Measurements from ENCODE around the gene FIG4.
"Not testable (repeated sequence)": the region's sequence is repeated elsewhere in the genome, so short reads cannot be mapped to it uniquely, and the experiment has no call there.

Gene FIG4

DNA sequence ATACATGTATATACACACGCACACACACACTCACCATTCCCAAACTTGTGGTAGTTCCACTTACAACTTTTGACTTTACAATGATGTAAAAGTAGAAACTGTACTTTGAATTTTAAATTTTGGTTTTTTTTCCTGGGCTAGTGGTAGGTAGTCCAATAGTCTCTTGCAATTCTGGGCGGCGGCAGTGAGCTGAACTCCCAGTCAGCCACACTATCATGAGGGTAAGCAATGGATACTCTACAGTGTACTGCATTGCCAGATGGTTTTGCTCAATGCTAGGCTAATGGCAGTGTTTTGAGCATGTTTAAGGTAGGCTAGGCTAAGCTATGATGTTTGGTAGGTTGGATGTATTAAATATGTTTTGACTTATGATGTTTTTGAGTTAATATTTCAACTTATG lies 150.8 kb downstream of the FIG4 start:
- Mint-ChIP-seq H3K27me3 (ENCODE audit: low read depth) (peaks cover 4% of the 10 kb centered on the region), H3K9me3 (no peaks in the 10 kb centered on the region), H3K4me1 (ENCODE audit: low read depth) (no peaks in the 10 kb centered on the region), H3K27ac (no peak overlapping the region), H3K36me3 (ENCODE audit: low read depth) (no peaks in the 10 kb centered on the region), H3K4me3 (no peak overlapping the region)
- DNase-seq (ENCODE audit: low spot score) = no peak

DNA sequence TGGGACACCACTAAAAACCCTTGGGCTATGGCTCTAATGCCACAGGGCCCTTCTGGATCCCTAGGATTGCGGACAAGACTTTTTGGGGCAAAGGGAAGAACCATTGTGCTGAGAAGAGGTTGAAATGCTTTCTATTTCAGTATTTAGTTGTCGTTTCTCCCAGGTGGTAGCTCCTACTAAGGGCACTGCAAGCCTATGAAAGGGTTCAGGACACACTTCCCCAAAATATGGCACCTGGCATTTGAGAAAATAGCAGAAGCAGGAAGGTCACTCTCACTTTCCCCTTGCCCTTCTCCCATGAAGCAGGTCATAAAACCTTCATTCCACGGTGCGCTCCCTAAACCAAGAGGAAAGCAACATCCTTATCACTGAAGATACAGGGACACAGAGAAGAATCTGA lies 161.6 kb downstream of the FIG4 start:
- Mint-ChIP-seq H3K9me3 (no peaks in the 10 kb centered on the region), H3K27me3 (ENCODE audit: low read depth) (no peaks in the 10 kb centered on the region), H3K4me3 (no peak overlapping the region), H3K36me3 (ENCODE audit: low read depth) (no peaks in the 10 kb centered on the region), H3K27ac (no peak overlapping the region), H3K4me1 (ENCODE audit: low read depth) (no peaks in the 10 kb centered on the region)
- DNase-seq (ENCODE audit: low spot score) = no peak

DNA sequence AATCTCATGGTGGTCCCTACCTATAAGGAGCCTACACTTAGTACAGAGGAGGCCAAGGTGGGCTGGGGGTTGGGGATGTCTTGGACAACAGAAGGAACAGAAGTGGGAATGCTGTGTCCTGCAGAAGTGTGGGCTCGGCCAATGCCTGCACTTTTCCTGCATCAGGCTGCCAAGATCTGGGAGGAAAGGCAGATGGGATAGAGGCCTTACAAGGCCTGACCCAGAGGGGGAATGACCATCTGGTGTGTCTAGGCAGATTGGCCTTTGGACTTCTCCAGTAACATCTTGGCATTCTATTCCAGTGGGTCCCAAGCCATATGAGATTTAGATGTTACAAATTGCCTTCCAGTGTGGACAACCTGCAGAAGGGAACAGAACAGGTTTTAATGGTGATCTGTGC lies 162.3 kb downstream of the FIG4 start:
- H3K27me3 Mint-ChIP-seq (ENCODE audit: low read depth) = no peaks in the 10 kb centered on the region
- no peak overlapping the region for H3K4me3 Mint-ChIP-seq
- H3K36me3 Mint-ChIP-seq (ENCODE audit: low read depth) = no peaks in the 10 kb centered on the region
- no peaks in the 10 kb centered on the region for H3K4me1 Mint-ChIP-seq (ENCODE audit: low read depth)
- DNase-seq (ENCODE audit: low spot score) = no peak
- no peak overlapping the region for H3K27ac Mint-ChIP-seq
- H3K9me3 Mint-ChIP-seq = no peaks in the 10 kb centered on the region

DNA sequence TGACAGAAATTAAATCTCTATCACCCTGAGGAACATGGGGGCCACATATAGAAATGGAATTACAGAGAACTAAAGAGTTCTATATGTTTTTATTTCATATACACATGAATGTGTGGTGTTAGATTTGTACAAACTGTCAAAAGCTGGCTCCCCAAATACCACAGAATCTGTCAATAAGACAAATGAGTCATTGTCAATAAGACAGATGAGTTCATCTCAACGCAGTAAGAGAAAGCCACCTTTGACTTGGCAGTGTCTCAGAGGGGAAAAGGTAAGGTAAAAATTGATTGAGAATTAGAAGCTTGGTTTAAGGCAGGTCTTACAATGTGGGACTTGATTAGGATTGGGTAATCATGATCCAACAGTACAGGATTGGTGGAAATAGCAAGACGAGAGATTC lies 162.9 kb downstream of the FIG4 start:
- Mint-ChIP-seq H3K4me3 (no peak overlapping the region), H3K4me1 (ENCODE audit: low read depth) (no peaks in the 10 kb centered on the region), H3K9me3 (no peaks in the 10 kb centered on the region), H3K27ac (no peak overlapping the region), H3K36me3 (ENCODE audit: low read depth) (no peaks in the 10 kb centered on the region), H3K27me3 (ENCODE audit: low read depth) (no peaks in the 10 kb centered on the region)
- no peak for DNase-seq (ENCODE audit: low spot score)

DNA sequence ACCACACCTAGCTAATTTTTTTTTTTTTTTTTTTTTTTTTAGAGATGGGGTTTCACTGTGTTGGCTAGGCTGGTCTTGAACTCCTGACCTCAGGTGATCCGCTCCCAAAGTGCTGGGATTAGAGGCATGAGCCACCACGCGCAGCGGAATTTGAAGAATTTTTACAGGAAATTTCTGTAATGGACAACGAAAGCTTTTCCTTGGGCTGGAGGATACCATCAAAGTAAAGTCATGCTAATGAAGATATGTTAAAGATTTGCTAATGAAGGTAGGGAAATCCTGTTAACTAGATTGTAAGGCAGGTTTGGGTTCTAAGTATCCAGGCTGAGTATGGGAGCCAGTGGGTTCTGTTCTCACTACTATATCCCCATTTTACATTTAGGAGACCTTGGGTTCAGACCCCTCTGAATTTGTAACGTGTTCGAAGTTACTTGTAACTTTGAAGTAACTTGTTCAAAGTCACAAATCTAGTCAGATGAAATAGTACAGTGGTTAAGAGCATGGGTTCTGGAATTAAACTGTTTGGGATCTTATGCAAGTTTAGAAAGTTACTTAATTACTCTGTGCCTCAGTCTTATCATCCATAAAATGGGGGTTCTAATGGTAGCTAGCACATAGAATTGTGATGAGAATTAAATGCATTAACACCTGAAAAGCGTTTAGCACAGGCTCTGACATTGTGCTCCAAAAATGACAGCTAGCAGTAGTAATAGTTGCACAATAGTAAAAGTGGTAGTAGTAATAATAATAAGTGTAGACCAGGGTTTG lies 163.6 kb downstream of the FIG4 start:
- Mint-ChIP-seq H3K4me3 (no peak overlapping the region), H3K27ac (no peak overlapping the region)

DNA sequence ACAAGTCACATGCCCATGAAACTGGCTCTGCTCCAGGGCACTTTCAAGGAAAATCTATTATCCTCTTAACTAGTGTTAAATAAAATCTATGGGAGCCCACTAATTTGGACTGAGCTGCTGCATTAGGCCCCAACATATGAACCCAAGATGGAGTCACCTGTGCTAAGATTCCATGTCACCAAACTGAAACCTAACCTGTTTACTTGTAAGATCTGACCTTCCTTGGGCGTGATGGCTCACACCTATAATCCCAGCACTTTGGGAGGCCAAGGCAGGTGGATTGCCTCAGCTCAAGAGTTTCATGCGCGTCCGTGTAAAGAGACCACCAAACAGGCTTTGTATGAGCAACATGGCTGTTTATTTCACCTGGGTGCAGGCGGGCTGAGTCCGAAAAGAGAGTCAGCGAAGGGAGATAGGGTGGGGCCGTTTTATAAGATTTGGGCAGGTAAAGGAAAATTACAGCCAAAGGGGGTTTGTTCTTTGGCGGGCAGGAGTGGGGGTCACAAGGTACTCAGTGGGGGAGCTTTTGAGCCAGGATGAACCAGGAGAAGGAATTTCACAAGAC lies 164.5 kb downstream of the FIG4 start:
- H3K4me1 Mint-ChIP-seq (ENCODE audit: low read depth) = not testable (repeated sequence)

More for the DNA sequence above, 163.6 kb downstream of the FIG4 start:
- Mint-ChIP-seq H3K36me3 (ENCODE audit: low read depth) (no peaks in the 10 kb centered on the region), H3K4me1 (ENCODE audit: low read depth) (no peaks in the 10 kb centered on the region), H3K27me3 (ENCODE audit: low read depth) (no peaks in the 10 kb centered on the region), H3K9me3 (no peaks in the 10 kb centered on the region)
- no peak for DNase-seq (ENCODE audit: low spot score)

DNA sequence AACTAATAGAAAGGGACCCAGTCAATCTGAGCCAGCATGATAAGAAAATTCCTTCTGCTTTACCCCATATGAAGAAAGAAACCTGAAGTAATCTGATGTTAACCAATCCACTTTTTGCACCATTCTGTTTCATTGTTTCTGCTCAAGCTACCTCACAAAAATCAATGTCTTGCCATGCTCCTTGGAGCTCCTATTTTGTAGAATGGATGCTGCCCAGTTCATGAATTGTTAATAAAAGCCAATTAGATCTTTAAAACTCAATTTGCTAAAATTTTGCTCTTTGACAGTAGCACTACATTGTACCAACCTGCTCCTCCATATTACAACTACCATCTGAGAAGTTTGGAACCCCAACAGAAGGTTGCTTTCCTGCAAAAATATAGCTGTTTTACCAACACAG lies 170.8 kb downstream of the FIG4 start:
- no peaks in the 10 kb centered on the region for H3K4me1 Mint-ChIP-seq (ENCODE audit: low read depth)
- no peaks in the 10 kb centered on the region for H3K36me3 Mint-ChIP-seq (ENCODE audit: low read depth)
- no peak for DNase-seq (ENCODE audit: low spot score)
- H3K27me3 Mint-ChIP-seq (ENCODE audit: low read depth) = no peaks in the 10 kb centered on the region
- H3K9me3 Mint-ChIP-seq = no peaks in the 10 kb centered on the region
- H3K27ac Mint-ChIP-seq = no peak overlapping the region
- no peak overlapping the region for H3K4me3 Mint-ChIP-seq

More for the DNA sequence above, 164.5 kb downstream of the FIG4 start:
- H3K27me3 Mint-ChIP-seq (ENCODE audit: low read depth); H3K36me3 Mint-ChIP-seq (ENCODE audit: low read depth); H3K4me3 Mint-ChIP-seq; H3K27ac Mint-ChIP-seq; H3K9me3 Mint-ChIP-seq; DNase-seq (ENCODE audit: low spot score): not testable (repeated sequence)

DNA sequence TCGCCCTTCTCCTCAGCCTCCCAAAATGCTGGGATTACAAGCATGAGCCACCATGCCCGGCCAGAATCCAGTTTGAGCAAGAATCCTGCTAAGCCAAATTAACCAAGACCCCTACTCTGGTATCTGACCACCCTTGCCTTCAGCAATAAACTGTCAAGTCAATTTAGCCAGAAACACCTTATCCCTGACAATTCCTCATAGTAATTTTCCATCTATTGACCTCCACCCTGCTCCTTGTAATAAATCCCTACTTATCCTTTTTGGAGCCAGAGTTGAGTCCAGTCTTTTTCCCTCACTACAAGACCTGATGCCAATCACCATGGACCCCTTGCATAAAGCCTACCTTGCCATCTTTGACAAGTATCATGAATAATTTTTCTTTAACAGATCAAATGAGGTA lies 173.0 kb downstream of the FIG4 start:
- Mint-ChIP-seq H3K4me1 (ENCODE audit: low read depth) (no peaks in the 10 kb centered on the region), H3K27ac (no peak overlapping the region), H3K4me3 (no peak overlapping the region), H3K27me3 (ENCODE audit: low read depth) (no peaks in the 10 kb centered on the region), H3K9me3 (no peaks in the 10 kb centered on the region), H3K36me3 (ENCODE audit: low read depth) (no peaks in the 10 kb centered on the region)
- DNase-seq (ENCODE audit: low spot score) = no peak

DNA sequence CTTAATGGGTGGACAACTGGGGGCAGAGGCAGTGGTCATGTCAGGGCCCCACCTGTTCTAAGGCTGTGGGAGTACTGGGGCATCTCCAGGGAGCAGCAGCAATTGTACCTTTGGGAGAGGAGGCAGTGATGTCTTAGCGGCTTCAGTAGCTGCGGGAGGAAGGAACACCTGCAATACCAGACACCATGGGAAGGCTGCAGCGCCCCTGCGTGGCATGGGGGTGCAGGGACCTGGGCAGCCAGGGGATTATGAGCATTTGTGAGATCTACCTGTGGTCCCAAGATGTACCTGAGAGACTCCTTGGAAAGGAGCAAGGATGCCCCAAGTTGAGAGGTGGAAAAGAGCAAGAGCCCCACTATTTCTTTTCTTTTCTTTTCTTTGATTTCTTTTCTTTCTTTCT lies 174.9 kb downstream of the FIG4 start:
- H3K36me3 Mint-ChIP-seq (ENCODE audit: low read depth) = no peaks in the 10 kb centered on the region
- no peak overlapping the region for H3K27ac Mint-ChIP-seq
- H3K4me3 Mint-ChIP-seq = no peak overlapping the region
- no peaks in the 10 kb centered on the region for H3K9me3 Mint-ChIP-seq
- peaks cover 5% of the 10 kb centered on the region for H3K27me3 Mint-ChIP-seq (ENCODE audit: low read depth)
- no peaks in the 10 kb centered on the region for H3K4me1 Mint-ChIP-seq (ENCODE audit: low read depth)
- DNase-seq (ENCODE audit: low spot score) = no peak

DNA sequence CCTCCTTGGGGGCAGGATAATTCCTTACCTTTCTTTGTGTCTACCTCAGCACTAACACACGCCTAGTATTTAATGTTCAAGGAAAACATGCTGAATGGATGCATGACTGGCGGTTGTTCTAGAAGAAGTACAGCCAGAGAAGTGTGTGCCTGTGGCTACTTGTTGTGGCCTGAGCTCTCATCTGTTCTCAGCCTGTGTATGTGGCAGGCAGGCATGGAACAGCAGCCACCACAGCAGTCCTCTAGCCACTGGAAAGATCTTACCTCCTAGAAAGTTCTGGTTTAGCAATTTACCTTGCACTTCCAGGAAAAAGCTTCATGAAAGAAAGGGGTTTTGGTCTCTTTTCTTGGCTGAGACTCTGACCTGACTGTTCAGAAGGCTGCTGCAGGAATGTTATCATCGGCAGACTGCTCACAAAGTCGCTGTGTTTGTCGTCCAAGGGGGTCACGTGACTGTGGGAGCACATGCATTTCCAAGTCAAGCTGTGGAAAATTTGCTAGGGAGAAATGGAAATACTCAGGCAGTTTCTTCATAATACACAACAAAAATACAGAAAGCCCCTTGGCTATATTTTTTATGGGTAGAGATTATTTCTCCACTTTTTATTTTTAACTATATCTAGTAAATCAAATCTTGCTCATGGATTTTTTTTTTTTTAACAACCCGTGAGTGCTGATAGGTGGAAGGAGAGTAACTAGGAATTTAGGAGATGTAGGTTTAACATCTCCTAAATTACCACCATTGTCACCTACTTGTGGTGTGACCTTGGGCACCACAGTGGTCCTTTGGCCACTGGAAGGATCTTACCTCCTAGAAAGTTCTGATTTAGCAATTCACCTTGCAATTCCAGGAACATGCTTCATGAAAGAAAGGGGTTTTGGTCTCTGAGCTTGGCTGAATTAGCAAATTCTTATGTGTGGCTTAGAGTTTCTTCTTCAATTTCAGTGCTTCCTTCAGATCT lies 176.2 kb downstream of the FIG4 start:
- peaks cover 9% of the 10 kb centered on the region for H3K27me3 Mint-ChIP-seq (ENCODE audit: low read depth)
- no peaks in the 10 kb centered on the region for H3K4me1 Mint-ChIP-seq (ENCODE audit: low read depth)
- no peak overlapping the region for H3K4me3 Mint-ChIP-seq
- no peak for DNase-seq (ENCODE audit: low spot score)
- no peak overlapping the region for H3K27ac Mint-ChIP-seq
- no peaks in the 10 kb centered on the region for H3K36me3 Mint-ChIP-seq (ENCODE audit: low read depth)
- H3K9me3 Mint-ChIP-seq = no peaks in the 10 kb centered on the region

DNA sequence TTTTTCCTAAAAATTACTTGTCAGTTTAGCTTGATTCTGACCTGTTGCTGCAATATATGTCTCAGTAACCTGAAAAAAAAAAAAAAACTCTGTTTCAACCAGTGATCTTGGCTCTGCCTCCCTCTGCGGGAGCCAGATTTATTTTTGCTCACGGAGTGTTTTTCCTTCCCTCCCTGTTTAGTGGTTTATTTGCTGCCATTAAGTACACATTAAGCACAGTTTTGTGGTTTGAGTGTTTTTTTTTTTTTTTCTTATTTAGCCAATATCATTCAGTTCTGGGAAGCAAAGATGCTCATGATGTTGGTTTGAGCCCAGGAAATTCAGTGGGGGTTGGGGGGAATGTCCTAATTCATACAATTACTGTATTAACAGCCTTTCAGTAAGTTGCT lies 176.9 kb downstream of the FIG4 start:
- Mint-ChIP-seq H3K4me1 (ENCODE audit: low read depth) (no peaks in the 10 kb centered on the region), H3K4me3 (no peak overlapping the region), H3K27me3 (ENCODE audit: low read depth) (peaks cover 13% of the 10 kb centered on the region), H3K36me3 (ENCODE audit: low read depth) (no peaks in the 10 kb centered on the region), H3K9me3 (no peaks in the 10 kb centered on the region), H3K27ac (no peak overlapping the region)
- DNase-seq (ENCODE audit: low spot score) = no peak

DNA sequence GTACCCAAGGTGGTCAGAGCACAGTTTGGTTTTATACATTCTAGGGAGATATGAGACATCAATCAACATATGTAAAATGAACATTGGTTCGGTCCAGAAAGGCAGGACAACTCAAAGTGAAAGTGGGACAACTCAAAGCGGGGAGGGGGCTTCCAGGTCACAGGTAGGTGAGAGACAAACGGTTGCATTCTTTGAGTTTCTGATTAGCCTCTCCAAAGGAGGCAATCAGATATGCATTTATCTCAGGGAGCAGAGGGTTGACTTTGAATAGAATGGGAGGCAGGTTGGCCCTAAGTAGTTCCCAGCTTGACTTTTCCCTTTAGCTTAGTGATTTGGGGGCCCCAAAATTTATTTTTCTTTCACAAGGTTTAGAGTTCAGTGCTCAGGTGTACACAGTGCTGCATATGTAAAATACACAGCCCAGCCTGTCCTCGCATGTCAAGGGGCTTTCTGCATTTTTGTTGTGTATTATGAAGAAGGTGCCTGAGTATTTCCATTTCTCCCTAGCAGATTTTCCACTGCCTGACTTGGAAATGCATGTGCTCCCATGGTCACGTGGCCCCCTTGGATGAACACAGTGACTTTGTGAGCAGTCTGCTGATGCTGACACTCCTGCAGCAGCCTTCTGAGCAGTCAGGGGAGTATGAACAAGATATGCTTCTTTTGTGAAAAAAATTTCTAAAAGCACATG lies 178.4 kb downstream of the FIG4 start:
- not testable (repeated sequence) for H3K9me3 Mint-ChIP-seq; H3K36me3 Mint-ChIP-seq (ENCODE audit: low read depth); H3K27ac Mint-ChIP-seq; H3K4me3 Mint-ChIP-seq; H3K4me1 Mint-ChIP-seq (ENCODE audit: low read depth); DNase-seq (ENCODE audit: low spot score)
- H3K27me3 Mint-ChIP-seq (ENCODE audit: low read depth) = peaks cover 17% of the 10 kb centered on the region

DNA sequence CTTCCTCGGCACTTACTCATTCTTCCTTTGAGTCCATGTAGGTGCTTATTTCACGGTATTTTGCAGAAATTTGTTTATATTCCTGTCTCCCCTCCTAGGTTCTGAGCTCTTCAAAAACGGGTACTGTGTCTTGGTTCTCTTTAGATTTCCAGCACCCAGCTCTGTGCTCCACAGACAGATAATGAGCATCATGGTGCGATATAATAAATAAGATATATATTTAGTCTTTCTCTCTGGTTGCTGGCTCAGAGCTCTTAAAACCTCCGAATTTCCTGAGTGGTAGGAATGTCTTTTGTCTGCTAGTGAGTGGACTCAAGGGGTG lies 179.0 kb downstream of the FIG4 start:
- no peak for DNase-seq (ENCODE audit: low spot score)
- Mint-ChIP-seq H3K9me3 (no peaks in the 10 kb centered on the region), H3K27me3 (ENCODE audit: low read depth) (peaks cover 17% of the 10 kb centered on the region), H3K27ac (no peak overlapping the region), H3K4me1 (ENCODE audit: low read depth) (no peaks in the 10 kb centered on the region), H3K36me3 (ENCODE audit: low read depth) (no peaks in the 10 kb centered on the region), H3K4me3 (no peak overlapping the region)

DNA sequence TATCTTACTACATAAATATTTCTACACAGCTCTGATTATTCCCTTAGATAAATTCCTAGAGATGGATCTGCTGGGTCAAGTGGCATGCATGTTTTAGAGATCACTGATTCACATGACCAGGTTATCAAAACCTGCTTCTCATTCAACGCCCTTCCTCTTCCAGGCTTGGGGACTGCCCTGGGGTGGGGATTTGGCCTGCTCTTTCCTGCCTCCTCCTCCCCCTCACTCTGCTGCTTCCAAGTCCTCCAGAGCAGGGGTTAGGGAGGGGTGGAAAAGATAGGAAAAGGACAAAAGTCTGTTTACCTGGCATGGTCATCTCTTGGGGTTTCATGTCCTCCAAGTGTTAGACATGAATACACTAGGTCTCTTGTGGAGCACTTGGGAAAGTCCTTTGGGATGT lies 181.5 kb downstream of the FIG4 start:
- Mint-ChIP-seq H3K9me3 (no peaks in the 10 kb centered on the region), H3K27ac (no peak overlapping the region), H3K36me3 (ENCODE audit: low read depth) (no peaks in the 10 kb centered on the region), H3K27me3 (ENCODE audit: low read depth) (peaks cover 28% of the 10 kb centered on the region), H3K4me1 (ENCODE audit: low read depth) (peaks cover 4% of the 10 kb centered on the region), H3K4me3 (no peak overlapping the region)
- DNase-seq (ENCODE audit: low spot score) = no peak

Data from T-helper 2 cell treated with Interferon-gamma antibody and Interleukin-4, amounts not matched to agents 5 μg/mL and 100 μg/mL, for 36 hours (primary cell).